Retinal pigment epithelial cell (primary cell): ENCODE measurements around the gene PRCC.

Source experiments
- DNase-seq: peaks from one replicate; pipeline ENCODE4 v3.0.0-alpha.2; 2010; ENCODE audit warnings: low read depth
- H3K4me3 ChIP-seq: 2 replicates; pipeline ENCODE4 v1.5.1; 2011; ENCODE audit warnings: mild to moderate bottlenecking, low read length, control low read depth, moderate library complexity
- TF ChIP-seq, protein P1 (sequence below): conservative IDR thresholded peaks from 2 replicates; pipeline ENCODE4 v1.5.1; 2011; ENCODE audit warnings: low read depth, low read length, control low read depth, inconsistent platforms

PRCC gene

DNA sequence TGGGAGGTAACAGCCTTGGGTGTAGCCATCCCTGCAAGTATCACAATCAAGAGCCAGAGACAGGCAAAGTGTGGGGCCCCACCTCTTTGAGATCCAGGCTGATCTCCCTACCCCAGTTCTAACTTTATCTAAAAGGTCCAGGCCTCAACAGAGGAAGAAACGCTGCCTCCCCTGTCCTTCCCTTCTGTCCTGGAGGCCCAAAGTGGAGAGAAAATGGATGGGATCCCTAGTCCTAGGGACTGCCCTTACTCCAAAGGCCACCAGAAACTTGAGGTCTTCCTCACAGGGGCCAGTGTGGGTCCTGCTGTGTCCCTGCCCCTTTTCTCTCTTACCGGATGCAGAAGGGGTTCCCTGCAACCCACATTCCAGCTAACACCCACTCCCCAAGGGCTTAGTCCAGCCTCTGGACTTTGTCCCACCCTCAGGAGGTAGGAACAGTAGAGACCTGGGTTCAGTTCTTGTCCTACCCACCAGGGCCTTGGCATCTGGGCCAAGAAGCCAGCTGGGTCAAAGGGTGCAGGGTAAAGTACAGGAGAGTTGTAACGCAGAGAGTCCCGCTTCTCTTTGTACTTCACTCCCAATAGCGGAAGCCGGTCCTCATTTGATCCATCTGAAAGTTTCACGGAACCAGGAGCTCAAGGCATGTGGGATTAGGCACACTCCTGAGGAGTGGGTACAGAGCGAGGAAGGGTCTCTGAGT lies 17.8 kb upstream of the PRCC start:
- no peak for DNase-seq
- H3K4me3 ChIP-seq = peak overlapping the region; percentile 93
- TF ChIP-seq, protein P1, sequence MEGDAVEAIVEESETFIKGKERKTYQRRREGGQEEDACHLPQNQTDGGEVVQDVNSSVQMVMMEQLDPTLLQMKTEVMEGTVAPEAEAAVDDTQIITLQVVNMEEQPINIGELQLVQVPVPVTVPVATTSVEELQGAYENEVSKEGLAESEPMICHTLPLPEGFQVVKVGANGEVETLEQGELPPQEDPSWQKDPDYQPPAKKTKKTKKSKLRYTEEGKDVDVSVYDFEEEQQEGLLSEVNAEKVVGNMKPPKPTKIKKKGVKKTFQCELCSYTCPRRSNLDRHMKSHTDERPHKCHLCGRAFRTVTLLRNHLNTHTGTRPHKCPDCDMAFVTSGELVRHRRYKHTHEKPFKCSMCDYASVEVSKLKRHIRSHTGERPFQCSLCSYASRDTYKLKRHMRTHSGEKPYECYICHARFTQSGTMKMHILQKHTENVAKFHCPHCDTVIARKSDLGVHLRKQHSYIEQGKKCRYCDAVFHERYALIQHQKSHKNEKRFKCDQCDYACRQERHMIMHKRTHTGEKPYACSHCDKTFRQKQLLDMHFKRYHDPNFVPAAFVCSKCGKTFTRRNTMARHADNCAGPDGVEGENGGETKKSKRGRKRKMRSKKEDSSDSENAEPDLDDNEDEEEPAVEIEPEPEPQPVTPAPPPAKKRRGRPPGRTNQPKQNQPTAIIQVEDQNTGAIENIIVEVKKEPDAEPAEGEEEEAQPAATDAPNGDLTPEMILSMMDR = no peak

DNA sequence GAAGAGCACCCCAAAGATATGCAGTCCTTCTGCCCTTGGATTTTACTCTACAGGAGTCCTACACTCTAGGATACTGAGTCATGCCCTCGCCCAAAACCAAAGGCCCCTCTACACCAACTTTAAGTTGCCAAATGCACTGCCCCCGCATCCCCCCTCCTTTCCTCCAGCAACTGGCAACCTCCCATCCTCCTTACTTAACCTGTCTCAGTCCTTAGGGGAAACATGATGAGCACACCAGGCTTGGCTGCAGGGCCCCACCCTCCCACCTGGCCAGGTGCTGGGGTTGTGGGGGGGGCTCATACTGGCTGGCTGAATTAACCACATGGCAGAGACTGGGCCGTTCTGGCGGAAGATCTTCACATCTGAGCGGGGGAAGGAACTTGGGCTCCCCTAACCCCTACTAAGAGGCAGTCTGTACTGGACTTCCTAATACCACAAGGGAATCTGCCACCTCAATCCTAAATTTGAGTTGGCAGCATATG lies 17.1 kb upstream of the PRCC start:
- DNase-seq = no peak
- peak overlapping the region; percentile 93 for H3K4me3 ChIP-seq
- TF ChIP-seq, protein P1 = no peak

DNA sequence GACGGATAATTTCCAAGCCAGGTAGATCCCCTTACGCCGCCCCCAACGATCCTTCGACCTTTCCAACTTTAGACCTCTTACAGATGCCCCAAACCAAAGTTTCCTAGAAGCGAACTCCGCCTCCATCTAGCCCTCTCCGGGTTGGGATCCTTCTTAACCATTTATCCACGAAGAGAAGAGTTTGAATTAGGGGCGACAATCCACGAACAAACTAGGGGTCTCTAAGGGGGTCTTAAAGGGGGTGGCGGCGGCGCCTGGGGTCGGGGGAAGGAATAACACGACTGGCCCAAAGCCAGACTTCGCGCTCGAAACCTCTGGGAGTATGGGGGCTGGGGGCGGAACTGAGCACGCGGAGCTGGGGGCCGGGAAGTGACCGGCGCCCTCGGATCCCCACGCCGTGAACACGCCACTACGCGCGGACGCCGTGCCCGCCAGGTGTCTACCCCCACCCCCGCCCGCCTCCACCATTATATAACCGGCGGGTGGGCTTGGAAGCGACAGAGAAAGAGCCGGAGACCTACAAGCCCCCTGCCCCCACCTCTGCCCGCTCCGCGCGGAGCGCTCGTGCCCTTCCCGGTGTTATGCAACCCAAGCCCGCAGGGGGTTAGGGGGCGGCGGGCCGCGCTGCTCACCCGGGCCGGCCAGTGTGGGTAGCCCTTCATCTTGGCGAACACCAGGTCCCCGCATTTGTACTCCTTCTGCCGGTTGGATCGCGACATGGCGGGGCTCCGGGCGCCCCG lies 16.5 kb upstream of the PRCC start:
- no peak for DNase-seq
- H3K4me3 ChIP-seq = peak overlapping the region; percentile 93
- TF ChIP-seq, protein P1 = no peak

DNA sequence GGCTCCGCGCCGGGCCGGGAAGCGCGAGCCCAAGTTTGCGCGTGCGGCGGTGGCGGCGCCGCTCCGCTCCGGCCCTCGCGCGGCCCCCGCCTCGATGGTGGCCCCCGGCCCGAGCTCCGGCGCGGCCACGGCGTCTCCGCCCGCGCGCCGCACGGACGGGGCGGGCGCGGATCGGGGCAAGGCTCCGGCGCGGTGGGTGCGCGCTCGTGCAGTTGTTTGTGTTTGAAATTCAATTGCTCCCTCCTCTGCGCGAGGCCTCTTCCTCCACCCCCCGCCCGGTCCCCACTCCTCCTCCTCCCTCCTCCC lies 15.9 kb upstream of the PRCC start, which contains the start of gene HDGF:
HDGF (minus strand) TSS at position 225 of the 306 bp plus-strand sequence. CDS start 246 bp downstream, outside the sequence.
- peak within 1 kb of the TSS; percentile 93 for H3K4me3 ChIP-seq
- TF ChIP-seq, protein P1 = no peak

GRCh38 chr1:156751757-156752481 lies 15.4 kb upstream of the PRCC start:
- TF ChIP-seq, protein P1 = no peak
- peak; percentile 88 for DNase-seq
- H3K4me3 ChIP-seq = peak overlapping the region; percentile 93

More for the DNA sequence above, 15.9 kb upstream of the PRCC start, which contains the start of gene HDGF:
- DNase-seq = no peak

DNA sequence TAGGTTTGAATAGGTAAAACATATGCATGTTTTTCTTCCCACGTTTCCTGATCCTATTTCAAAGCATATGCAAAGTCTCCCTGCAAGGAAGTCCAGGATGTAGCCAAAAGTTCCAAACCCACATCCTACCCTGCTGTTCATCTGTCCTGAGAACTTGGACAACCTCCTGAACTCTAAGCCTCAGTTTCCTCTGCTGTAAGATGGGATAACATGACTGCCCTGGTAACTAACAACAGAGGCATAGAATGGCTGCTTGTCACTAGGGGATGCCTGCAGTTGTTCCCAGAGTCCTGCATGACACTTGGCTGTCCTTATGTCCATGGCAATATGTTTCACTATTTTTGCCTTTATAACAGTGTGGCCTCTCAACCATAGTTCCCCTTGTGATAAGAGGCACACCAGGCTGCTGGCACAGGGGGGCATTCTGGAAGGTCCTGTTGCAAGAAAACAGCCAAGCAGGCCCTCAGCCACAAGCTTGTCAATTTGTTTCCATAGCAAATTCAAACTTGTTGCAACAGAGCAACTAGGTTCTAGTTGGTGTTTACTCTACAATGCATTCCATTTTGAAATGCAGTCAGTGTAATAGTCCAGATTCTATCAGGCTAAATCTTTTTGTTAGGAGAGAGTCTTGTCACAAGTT lies 14.4 kb upstream of the PRCC start:
- H3K4me3 ChIP-seq = peak overlapping the region; percentile 93
- TF ChIP-seq, protein P1 = no peak
- DNase-seq = no peak
